Liver (tissue), 9 donors: ENCODE data around the gene BICDL1. TPM values are rescaled to one million over a fixed set of nuclear protein-coding genes. Genes with fewer than 3 reads are reported as not detected.

Experiments
- DNase-seq: peaks from one replicate; pipeline ENCODE4 v3.0.0-alpha.2; 2017; ENCODE audit warnings: low spot score
- H3K27ac ChIP-seq, 2 donors: one replicate each; pipeline ENCODE4 v1.7.0; 2013; ENCODE audit warnings: inconsistent platforms in 2 of 2, low read length in 2 of 2, control low read depth in 1 of 2, low read depth in 1 of 2, mild to moderate bottlenecking in 1 of 2
- H3K27me3 ChIP-seq, 4 donors: one replicate each; pipeline versions ENCODE4 v1.6.1 to v1.7.0; 2013; ENCODE audit warnings: low read length in 3 of 4, inconsistent platforms in 1 of 4, mild to moderate bottlenecking in 1 of 4, moderate library complexity in 1 of 4; ENCODE audit not compliant: control insufficient read depth in 4 of 4, insufficient read depth in 4 of 4
- H3K36me3 ChIP-seq, 4 donors: one replicate each; pipeline versions ENCODE4 v1.6.1 to v1.7.0; 2013; ENCODE audit warnings: low read length in 3 of 4, mild to moderate bottlenecking in 3 of 4, low read depth in 1 of 4, moderate library complexity in 1 of 4; ENCODE audit not compliant: control insufficient read depth in 4 of 4, insufficient read depth in 3 of 4
- H3K4me1 ChIP-seq, 4 donors: one replicate each; pipeline versions ENCODE4 v1.6.1 to v1.7.0; 2013; ENCODE audit warnings: low read length in 3 of 4, mild to moderate bottlenecking in 3 of 4, moderate library complexity in 1 of 4; ENCODE audit not compliant: control insufficient read depth in 4 of 4, insufficient read depth in 4 of 4
- H3K4me3 ChIP-seq, 3 donors: one replicate each; pipeline versions ENCODE4 v1.6.1 to v1.7.0; 2013; ENCODE audit warnings: low read length in 3 of 3, control low read depth in 1 of 3, low read depth in 1 of 3, mild to moderate bottlenecking in 1 of 3
- H3K9ac ChIP-seq, 2 donors: one replicate each; pipeline ENCODE4 v1.7.0; 2013; ENCODE audit warnings: low read length in 2 of 2, mild to moderate bottlenecking in 2 of 2, moderate library complexity in 2 of 2, control low read depth in 1 of 2, low read depth in 1 of 2
- H3K9me3 ChIP-seq, 4 donors: one replicate each; pipeline versions ENCODE4 v1.6.1 to v1.7.0; 2013; ENCODE audit warnings: low read length in 3 of 4; ENCODE audit not compliant: control insufficient read depth in 4 of 4
- ATF3 ChIP-seq: IDR thresholded peaks from 2 replicates; pipeline ENCODE4 v1.6.1; 2016; ENCODE audit warnings: antibody characterized with exemption
- CTCF ChIP-seq: fragments of 150-350 bp; IDR thresholded peaks from 2 replicates; pipeline ENCODE4 v1.5.1; 2017; ENCODE audit warnings: improper control_type of control experiment, low read depth, low read length; ENCODE audit not compliant: missing input control
- EGR1 ChIP-seq, 2 donors: IDR thresholded peaks; 2 replicates each; pipeline ENCODE4 v1.6.1; 2016 to 2018; ENCODE audit warnings: antibody characterized with exemption in 2 of 2, low read depth in 2 of 2
- FOXA1 ChIP-seq: IDR thresholded peaks from 2 replicates; pipeline ENCODE4 v1.6.1; 2016; ENCODE audit warnings: antibody characterized with exemption
- FOXA2 ChIP-seq: IDR thresholded peaks from 2 replicates; pipeline ENCODE4 v1.6.1; 2016; ENCODE audit warnings: antibody characterized with exemption
- GABPA ChIP-seq, 2 donors: IDR thresholded peaks in 1 of 2; conservative IDR thresholded peaks in 1 of 2; 2 replicates each; pipeline ENCODE4 v1.6.1; 2016; ENCODE audit warnings: antibody characterized with exemption in 2 of 2, mild to moderate bottlenecking in 1 of 2, moderate library complexity in 1 of 2
- HNF4A ChIP-seq, 2 donors: conservative IDR thresholded peaks; 2 replicates each; pipeline ENCODE4 v1.6.1; 2016; ENCODE audit warnings: antibody characterized with exemption in 2 of 2, mild to moderate bottlenecking in 2 of 2
- HNF4G ChIP-seq: IDR thresholded peaks from 2 replicates; pipeline ENCODE4 v1.6.1; 2016; ENCODE audit warnings: antibody characterized with exemption
- JUND ChIP-seq, 2 donors: IDR thresholded peaks; 2 replicates each; pipeline ENCODE4 v1.6.1; 2016; ENCODE audit warnings: antibody characterized with exemption in 2 of 2
- MAX ChIP-seq: IDR thresholded peaks from 2 replicates; pipeline ENCODE4 v1.6.1; 2016; ENCODE audit warnings: antibody characterized with exemption
- NR2F2 ChIP-seq: IDR thresholded peaks from 2 replicates; pipeline ENCODE4 v1.6.1; 2016; ENCODE audit warnings: antibody characterized with exemption
- RAD21 ChIP-seq, 2 donors: IDR thresholded peaks; 2 replicates each; pipeline ENCODE4 v1.6.1; 2016; ENCODE audit warnings: antibody characterized with exemption in 2 of 2, mild to moderate bottlenecking in 2 of 2
- RXRA ChIP-seq, 2 donors: IDR thresholded peaks; 2 replicates each; pipeline ENCODE4 v1.6.1; 2017 to 2018; ENCODE audit warnings: antibody characterized with exemption in 2 of 2, mild to moderate bottlenecking in 1 of 2
- SP1 ChIP-seq: IDR thresholded peaks from 2 replicates; pipeline ENCODE4 v1.6.1; 2018; ENCODE audit warnings: antibody characterized with exemption, mild to moderate bottlenecking
- TAF1 ChIP-seq: conservative IDR thresholded peaks from 2 replicates; pipeline ENCODE4 v1.6.1; 2016; ENCODE audit warnings: antibody characterized with exemption, mild to moderate bottlenecking
- YY1 ChIP-seq: IDR thresholded peaks from 2 replicates; pipeline ENCODE4 v1.6.1; 2016; ENCODE audit warnings: antibody characterized with exemption, mild to moderate bottlenecking
- ZBTB33 ChIP-seq: IDR thresholded peaks from 2 replicates; pipeline ENCODE4 v1.6.1; 2016; ENCODE audit warnings: antibody characterized with exemption
- WGBS: extraction: QIAGEN DNeasy Blood & Tissue Kit; methylation state at CpG from one replicate; pipeline ENCODE4 v1.1.7; 2013; 5-methylcytosine and 5-hydroxymethylcytosine counted together
- polyA plus RNA-seq, 2 donors: library from polyadenylated mRNA; stranded (reverse) in 1 of 2; unstranded in 1 of 2; fragments of 200-250 nt in 1 of 2; fragments of >200 nt in 1 of 2; fragmentation: Nextera tagmentation in 1 of 2; extraction: Ambion mirVana in 1 of 2; gene quantifications; one replicate each; pipeline versions ENCODE4 v1.2.1 to v1.2.3, GENCODE V29; 2013 to 2015
- total RNA-seq, 2 donors: library from RNA; depleted of rRNA; stranded (reverse); fragments of >200 nt; gene quantifications; one replicate each; pipeline ENCODE4 v1.2.3, GENCODE V29; 2014
- TF ChIP-seq, protein P1 (sequence below): IDR thresholded peaks from 2 replicates; pipeline ENCODE4 v1.6.1; 2016; ENCODE audit warnings: antibody characterized with exemption, mild to moderate bottlenecking
- donor health status: healthy.
- donor health status: healthy.
- donor health status: healthy.
- donor health status: healthy.
- donor health status: healthy.

Gene BICDL1
- total and polyA plus RNA-seq, 4 donors: 0.65 to 3.8 (median 2.3) TPM

DNA sequence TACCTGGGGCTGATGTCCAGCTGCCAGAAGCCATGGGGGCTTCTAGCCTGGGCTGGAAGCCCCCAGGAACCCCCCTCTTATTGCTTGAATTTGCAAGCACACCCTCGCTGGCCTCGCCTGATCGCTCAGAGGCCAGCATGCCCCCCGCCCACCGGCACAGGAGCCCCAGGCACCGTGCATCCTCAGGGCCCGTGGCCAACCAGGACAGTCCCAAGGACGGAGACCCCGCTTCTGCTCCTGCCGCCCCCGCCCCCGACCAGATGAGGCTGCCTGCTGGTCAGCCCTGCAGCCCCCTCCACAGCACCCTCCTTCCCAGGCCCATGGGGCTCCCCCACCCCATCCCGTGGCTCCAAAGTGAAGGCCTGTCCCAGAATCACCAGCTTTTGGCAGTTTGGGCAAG is 106.3 kb downstream of the BICDL1 start:
- Histone ChIP-seq H3K27ac (no peak overlapping the region), H3K9ac (no peak overlapping the region), H3K4me1 (no peaks in the 10 kb centered on the region), H3K27me3 (no peaks in the 10 kb centered on the region), H3K9me3 (no peaks in the 10 kb centered on the region), H3K36me3 (peaks cover 2 to 31% (median 11%) of the 10 kb centered on the region in 4 donors), H3K4me3 (no peak overlapping the region)
- WGBS: 95% methylated on average over 13 of the region's 13 CpGs
- no peak for DNase-seq
- TF ChIP-seq ZBTB33 (no peak), CTCF (no peak), HNF4G (no peak), SP1 (no peak), RAD21 (IDR thresholded peaks at IDR 0.05) (no peak), NR2F2 (no peak), TAF1 (no peak), RXRA (IDR thresholded peaks at IDR 0.05) (no peak), JUND (IDR thresholded peaks at IDR 0.05) (no peak), GABPA (IDR thresholded peaks at IDR 0.05 in 1 of 2, conservative IDR thresholded peaks at IDR 0.05 in 1 of 2) (no peak), HNF4A (conservative IDR thresholded peaks at IDR 0.05) (no peak), FOXA1 (no peak), ATF3 (no peak), FOXA2 (no peak), YY1 (no peak), MAX (no peak), EGR1 (IDR thresholded peaks at IDR 0.05; ENCODE audit: low read depth in 2 of 2) (no peak)
- TF ChIP-seq, protein P1, sequence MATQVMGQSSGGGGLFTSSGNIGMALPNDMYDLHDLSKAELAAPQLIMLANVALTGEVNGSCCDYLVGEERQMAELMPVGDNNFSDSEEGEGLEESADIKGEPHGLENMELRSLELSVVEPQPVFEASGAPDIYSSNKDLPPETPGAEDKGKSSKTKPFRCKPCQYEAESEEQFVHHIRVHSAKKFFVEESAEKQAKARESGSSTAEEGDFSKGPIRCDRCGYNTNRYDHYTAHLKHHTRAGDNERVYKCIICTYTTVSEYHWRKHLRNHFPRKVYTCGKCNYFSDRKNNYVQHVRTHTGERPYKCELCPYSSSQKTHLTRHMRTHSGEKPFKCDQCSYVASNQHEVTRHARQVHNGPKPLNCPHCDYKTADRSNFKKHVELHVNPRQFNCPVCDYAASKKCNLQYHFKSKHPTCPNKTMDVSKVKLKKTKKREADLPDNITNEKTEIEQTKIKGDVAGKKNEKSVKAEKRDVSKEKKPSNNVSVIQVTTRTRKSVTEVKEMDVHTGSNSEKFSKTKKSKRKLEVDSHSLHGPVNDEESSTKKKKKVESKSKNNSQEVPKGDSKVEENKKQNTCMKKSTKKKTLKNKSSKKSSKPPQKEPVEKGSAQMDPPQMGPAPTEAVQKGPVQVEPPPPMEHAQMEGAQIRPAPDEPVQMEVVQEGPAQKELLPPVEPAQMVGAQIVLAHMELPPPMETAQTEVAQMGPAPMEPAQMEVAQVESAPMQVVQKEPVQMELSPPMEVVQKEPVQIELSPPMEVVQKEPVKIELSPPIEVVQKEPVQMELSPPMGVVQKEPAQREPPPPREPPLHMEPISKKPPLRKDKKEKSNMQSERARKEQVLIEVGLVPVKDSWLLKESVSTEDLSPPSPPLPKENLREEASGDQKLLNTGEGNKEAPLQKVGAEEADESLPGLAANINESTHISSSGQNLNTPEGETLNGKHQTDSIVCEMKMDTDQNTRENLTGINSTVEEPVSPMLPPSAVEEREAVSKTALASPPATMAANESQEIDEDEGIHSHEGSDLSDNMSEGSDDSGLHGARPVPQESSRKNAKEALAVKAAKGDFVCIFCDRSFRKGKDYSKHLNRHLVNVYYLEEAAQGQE: no peak
